Suppressor macrophage treated with lipopolysaccharide for 4 hours (primary cell): ENCODE results near the gene THUMPD2.
"Not testable (repeated sequence)": the region's sequence is repeated elsewhere in the genome, so short reads cannot be mapped to it uniquely, and the experiment has no call there.

ENCODE experiments used
- DNase-seq: peaks from one replicate; pipeline ENCODE4 v3.0.0-alpha.2; 2020

Gene THUMPD2

GRCh38 chr2:39778775-39779340 is at the start of gene THUMPD2:
TSS of gene THUMPD2 (minus strand) at chr2:39779258. CDS start at chr2:39779239, 19 bp downstream.
- peak; percentile 68 for DNase-seq

- no peak for DNase-seq
Observed at GRCh38 chr2:39821871-39822270, 42.8 kb upstream of the THUMPD2 start.

GRCh38 chr2:39816845-39817244 is 37.8 kb upstream of the THUMPD2 start:
- no peak for DNase-seq

DNA sequence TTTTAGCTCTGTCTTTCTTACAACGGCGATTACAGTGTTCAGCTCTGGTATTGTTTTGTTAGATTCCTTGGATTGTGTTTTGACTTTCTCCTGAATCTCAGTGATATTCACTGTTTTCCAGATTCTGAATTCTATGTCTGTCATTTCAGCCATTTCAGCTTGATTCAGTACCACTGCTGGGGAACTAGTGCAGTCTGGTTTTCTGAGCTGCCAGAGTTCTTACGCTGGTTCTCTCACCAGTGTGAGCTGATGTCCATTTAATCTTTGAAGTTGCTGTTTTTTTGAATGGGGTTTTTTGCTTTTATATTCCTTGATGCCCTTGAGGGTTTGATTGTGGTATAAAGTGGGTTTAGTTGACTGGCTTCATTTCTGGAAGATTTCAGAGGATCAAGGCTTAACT is 37.4 kb upstream of the THUMPD2 start:
- DNase-seq = no peak

DNA sequence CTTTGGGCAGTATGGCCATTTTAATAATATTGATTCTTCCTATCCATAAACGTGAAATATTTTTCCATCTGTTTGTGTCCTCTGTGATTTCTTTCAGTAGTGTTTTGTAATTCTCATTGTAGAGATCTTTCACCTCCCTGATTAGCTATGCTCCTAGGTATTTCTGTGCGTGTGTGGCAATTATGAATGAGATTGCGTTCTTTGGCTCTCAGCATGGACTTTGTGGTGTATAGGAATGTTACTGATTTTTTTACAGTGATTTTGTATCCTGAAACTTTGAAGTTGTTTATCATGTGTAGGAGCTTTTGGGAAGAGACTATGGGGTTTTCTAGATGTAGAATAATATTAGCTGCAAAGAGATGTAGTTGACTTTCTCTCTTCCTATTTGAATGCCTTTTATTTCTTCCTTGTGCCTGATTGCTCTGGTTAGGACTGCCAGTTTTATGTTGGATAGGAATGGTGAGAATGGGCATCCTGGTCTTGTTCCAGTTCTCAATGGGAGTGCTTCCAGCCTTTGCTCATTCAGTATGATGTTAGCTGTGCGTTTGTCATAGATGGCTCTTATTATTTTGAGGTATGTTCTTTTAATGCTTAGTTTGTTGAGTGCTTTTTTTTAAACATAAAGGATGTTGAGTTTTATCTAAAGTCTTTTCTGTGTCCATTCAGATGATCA is 27.0 kb upstream of the THUMPD2 start:
- DNase-seq = no peak

- no peak for DNase-seq
Observed at GRCh38 chr2:39803839-39804238, 24.8 kb upstream of the THUMPD2 start.

DNA sequence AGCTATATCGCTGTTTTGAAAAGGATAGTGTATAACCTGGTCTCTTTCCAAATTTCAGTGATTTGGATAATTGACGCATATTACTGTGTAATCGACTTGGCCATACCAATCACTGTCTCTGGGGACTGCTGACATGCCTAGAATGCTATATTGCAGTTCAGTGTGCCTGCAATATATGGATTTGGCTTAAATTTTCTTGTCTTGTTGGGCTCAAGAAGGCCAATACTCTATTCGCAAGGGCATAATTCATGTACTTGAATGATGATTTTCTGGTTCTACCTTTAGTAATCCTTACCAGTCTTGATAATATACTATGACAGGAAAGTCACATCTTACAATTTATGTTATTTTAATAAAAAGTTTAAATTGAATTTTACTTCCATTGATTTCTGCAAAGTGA is 21.7 kb upstream of the THUMPD2 start:
- DNase-seq = no peak

- DNase-seq = no peak
Observed at GRCh38 chr2:39796134-39796533, 17.1 kb upstream of the THUMPD2 start.

GRCh38 chr2:39790216-39790818 is 11.3 kb upstream of the THUMPD2 start:
- DNase-seq = not testable (repeated sequence)

DNA sequence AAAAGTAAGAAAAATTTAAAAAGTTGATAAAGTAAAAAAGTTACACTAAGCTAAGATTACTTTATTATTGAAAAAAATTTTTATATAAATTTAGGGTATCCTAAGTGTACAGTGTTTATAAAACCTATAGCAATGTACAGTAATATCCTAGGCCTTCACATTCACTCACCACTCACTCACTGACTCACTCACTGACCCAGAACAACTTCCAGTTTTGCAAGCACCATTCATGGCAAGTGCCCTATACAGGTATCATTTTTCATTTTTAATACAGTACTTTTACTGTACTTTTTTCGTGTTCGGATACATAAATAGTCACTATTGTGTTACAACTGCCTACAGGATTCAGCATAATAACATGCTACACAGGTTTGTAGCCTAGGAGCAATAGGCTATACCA is 8.9 kb upstream of the THUMPD2 start:
- no peak for DNase-seq

- DNase-seq = no peak
Observed at GRCh38 chr2:39786761-39787522, 7.9 kb upstream of the THUMPD2 start.

DNA sequence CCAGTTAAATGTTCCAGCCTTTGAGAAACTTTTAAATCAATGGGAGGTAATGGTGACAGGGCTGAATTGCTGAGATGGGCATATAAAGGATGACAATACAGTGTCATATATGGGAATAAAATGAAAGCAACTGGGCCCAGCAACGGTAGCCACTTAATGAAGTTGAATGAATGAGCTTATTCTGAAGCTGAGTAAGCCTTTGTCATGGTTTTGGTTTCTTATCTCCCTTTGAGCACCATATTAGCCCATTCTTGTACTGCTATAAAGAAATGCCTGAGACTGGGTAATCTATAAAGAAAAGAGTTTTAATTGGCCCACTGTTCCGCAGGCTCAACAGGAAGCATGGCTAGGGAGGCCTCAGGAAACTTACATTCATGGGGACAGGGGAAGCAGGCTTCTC is 3.5 kb upstream of the THUMPD2 start:
- DNase-seq = no peak

DNA sequence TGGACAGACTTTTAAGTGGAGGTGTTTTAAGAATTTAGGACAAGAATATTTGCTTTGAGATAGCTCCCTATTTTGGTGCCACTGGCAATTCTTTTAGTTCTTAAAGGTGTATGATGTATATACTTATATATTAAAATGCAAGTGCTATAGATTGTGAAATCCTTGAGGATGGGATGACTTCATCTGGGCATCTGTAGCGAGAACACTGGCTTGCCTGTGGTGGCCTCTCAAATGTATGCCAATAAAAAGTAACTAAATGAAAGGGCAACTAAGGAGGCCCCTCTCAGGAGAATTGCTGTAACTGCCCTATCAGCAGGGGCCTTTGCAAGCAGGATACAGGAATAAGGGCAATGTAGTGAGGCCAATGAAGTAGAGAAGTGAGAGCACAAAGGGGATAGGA is 2.6 kb upstream of the THUMPD2 start:
- DNase-seq = peak; percentile 19

DNA sequence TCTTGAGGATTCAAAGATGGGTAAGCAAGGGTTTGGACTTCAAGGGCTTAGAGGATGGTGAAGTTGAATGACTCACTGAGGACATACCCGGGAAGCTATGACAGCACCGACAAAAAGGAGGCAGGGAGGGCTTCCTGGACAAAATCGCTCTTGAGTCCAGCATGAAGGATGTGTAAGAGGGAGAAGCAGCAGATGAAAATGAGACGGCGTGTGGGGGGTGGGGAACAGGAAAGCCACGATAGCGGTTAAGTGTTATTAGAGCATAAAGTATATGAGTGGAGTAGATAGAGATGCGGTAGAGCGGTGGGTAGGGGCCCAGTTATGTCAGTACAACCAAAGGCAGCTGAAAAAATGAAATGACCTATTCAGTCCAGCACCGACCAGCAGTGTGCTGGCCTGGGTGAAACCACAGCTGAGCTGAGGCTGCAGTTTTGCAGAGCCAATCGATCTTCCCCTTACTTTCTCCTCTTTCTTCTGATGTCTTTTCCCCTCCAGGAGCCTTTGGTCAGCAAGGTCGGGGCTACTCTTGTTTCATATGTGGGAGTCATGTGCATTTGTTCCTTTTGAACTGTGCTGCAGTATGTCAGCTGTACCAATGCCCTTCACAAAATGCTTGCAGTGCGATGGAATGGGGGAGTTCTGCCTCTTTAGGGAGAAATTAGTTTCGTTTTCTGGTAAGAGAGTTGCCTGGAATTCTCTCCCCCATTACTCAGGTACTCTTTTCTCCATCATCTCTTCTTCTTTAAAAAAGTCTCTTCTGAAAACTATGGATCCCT is 2.0 kb upstream of the THUMPD2 start:
- DNase-seq = peak; percentile 57

DNA sequence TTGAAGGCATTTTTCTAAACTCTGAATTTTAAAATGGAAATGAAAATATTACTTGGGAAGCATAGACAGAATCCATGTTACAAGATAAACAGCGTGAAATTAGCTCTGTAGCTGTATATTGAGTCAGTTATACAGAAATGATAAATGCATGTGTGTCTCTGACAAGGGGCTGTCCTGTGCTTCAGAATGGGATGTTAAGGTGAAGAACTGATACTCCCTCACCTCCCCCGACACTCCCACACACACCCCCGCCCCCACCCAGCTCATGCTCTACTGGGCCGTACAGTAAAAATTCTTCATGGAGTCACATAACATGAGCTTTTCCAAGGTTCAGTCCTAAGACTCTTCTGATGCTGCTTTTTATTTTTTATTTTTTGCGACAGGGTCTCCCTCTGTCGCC is 869 bp upstream of the THUMPD2 start:
- no peak for DNase-seq

GRCh38 chr2:39779341-39779851 is 338 bp upstream of the THUMPD2 start:
- peak; percentile 29 for DNase-seq

- no peak for DNase-seq
Observed at GRCh38 chr2:39778233-39778632, 825 bp downstream of the THUMPD2 start.

GRCh38 chr2:39772812-39773152 is 6.3 kb downstream of the THUMPD2 start:
- DNase-seq = no peak

- peak; percentile 18 for DNase-seq
Observed at GRCh38 chr2:39772086-39772811, 6.8 kb downstream of the THUMPD2 start.

- no peak for DNase-seq
Observed at GRCh38 chr2:39762448-39762847, 16.6 kb downstream of the THUMPD2 start.

- DNase-seq = no peak
Observed at GRCh38 chr2:39757156-39757555, 21.9 kb downstream of the THUMPD2 start.

DNA sequence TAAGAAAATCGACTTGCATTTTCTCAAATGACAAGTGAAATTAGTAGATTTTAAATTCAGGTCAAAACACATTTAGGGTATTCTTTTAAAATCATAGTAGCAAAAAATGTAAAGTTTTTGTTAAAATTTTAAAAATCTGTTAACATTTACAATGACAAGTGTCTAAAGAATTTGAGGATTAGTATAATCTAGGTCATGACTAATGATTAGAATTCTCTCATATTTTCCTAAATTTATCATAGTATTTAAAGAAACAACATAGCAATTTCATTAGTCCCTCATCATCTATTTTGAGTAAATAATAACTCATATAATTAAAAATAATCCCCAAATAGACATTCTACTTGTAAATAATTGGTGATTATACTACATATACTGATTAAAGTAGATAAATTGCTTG is 23.6 kb downstream of the THUMPD2 start:
- no peak for DNase-seq
